Measurements from ENCODE around the gene CNTNAP1.

The CNTNAP1 gene

GRCh38 chr17:42686520-42687128, 4.3 kb downstream of the CNTNAP1 start:
- Histone ChIP-seq H3K9me3 (ENCODE audit: control insufficient read depth, insufficient read depth, low read length) (no peaks in the 10 kb centered on the region), H3K9ac (ENCODE audit: low read depth, low read length) (no peak overlapping the region), H3K4me1 (ENCODE audit: insufficient read depth, low read length) (peaks cover 13% of the 10 kb centered on the region; the same call in 1 of the 2 replicates), H3K36me3 (ENCODE audit: insufficient read depth, low read length) (no peaks in the 10 kb centered on the region)

DNA sequence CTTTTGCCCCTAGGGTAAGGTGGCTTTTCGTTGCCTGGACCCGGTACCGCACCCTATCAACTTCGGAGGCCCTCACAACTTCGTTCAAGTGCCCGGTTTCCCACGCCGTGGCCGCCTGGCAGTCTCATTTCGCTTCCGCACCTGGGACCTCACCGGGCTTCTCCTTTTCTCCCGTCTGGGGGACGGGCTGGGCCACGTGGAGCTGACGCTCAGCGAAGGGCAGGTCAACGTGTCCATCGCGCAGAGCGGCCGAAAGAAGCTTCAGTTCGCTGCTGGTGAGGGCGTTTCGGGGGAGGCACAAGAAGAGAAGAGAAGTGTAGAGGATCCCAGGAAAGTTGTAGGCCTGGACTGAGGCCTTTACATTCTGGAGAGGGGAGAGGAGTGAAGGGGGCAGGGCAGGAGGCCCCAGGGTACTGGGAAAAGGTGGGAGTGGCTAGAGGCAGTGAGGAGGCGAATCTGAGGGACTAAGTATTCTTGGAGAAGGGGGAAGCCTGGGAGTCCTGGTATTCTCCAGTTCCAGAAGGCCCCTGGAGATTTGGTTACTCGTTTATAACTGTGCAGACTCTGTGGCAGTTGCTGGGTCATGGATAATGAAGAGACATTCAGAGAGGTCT, 5.5 kb downstream of the CNTNAP1 start:
- Histone ChIP-seq H3K36me3 (ENCODE audit: insufficient read depth, low read length) (no peaks in the 10 kb centered on the region), H3K9ac (ENCODE audit: low read depth, low read length) (no peak overlapping the region), H3K9me3 (ENCODE audit: control insufficient read depth, insufficient read depth, low read length) (no peaks in the 10 kb centered on the region), H3K4me1 (ENCODE audit: insufficient read depth, low read length) (peaks cover 12% of the 10 kb centered on the region; the same call in 1 of the 2 replicates)

DNA sequence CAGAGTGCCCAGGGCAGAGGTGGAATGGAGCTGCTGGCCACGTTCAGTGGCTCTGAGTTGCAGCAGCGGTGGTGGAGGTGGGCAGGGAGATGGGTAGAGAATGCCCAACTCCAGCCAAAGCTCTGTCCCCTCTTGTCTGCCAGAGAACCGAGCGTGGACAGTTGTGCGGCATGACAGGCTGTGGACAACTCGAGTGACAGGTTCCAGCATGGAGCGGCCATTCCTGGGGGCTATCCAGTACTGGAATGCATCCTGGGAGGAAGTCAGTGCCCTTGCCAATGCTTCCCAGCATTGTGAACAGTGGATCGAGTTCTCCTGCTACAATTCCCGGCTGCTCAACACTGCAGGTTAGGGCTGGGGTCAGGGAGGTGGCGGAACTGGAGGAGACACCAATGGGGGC, 8.3 kb downstream of the CNTNAP1 start:
- Histone ChIP-seq H3K4me1 (ENCODE audit: insufficient read depth, low read length) (peaks cover 8% of the 10 kb centered on the region; the same call in 1 of the 2 replicates), H3K9ac (ENCODE audit: low read depth, low read length) (no peak overlapping the region), H3K9me3 (ENCODE audit: control insufficient read depth, insufficient read depth, low read length) (no peaks in the 10 kb centered on the region), H3K36me3 (ENCODE audit: insufficient read depth, low read length) (no peaks in the 10 kb centered on the region)

GRCh38 chr17:42691021-42691545, 8.8 kb downstream of the CNTNAP1 start:
- no peaks in the 10 kb centered on the region for H3K36me3 ChIP-seq (ENCODE audit: insufficient read depth, low read length)
- H3K4me1 ChIP-seq (ENCODE audit: insufficient read depth, low read length), result peaks cover 8% of the 10 kb centered on the region; the same call in 1 of the 2 replicates
- H3K9ac ChIP-seq (ENCODE audit: low read depth, low read length), result no peak overlapping the region
- no peaks in the 10 kb centered on the region for H3K9me3 ChIP-seq (ENCODE audit: control insufficient read depth, insufficient read depth, low read length)

DNA sequence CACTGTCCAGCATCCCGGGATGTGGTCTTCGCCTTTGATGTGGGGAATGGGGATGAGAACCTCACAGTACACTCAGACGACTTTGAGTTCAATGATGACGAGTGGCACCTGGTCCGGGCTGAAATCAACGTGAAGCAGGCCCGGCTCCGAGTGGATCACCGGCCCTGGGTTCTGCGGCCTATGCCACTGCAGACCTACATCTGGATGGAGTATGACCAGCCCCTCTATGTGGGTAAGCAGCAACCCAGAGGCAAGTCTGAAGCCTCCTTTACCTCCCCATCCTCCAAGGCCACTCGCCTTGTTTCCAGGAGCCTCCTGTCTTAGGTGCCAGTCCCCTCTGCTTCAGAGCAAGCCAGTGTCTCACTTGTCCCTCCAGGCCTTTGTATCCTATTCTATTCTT, 10.2 kb downstream of the CNTNAP1 start:
- Histone ChIP-seq H3K9ac (ENCODE audit: low read depth, low read length) (no peak overlapping the region), H3K9me3 (ENCODE audit: control insufficient read depth, insufficient read depth, low read length) (no peaks in the 10 kb centered on the region), H3K36me3 (ENCODE audit: insufficient read depth, low read length) (no peaks in the 10 kb centered on the region), H3K4me1 (ENCODE audit: insufficient read depth, low read length) (peaks cover 8% of the 10 kb centered on the region; the same call in 1 of the 2 replicates)

DNA sequence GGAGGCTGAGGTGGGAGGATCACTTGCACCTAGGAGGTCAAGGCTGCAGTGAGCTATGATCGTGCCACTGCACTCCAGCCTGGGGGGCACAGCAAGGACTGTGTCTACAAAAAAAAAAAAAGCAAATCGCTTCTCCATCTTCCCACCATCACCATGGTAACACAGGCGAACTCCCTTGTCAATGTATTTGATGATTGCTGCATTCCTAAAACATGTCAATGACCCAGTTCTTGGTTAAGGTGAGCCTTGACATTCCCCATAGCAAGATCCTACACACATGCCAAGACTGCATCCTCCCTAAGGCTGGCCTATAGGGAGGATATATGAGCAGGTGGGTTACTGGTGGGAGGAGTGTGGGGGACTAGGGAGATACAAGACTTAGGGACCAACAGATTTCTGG, 12.2 kb downstream of the CNTNAP1 start:
- H3K4me1 ChIP-seq (ENCODE audit: insufficient read depth, low read length), result no peaks in the 10 kb centered on the region; the same call in 1 of the 2 replicates
- no peak overlapping the region for H3K9ac ChIP-seq (ENCODE audit: low read depth, low read length)
- no peaks in the 10 kb centered on the region for H3K9me3 ChIP-seq (ENCODE audit: control insufficient read depth, insufficient read depth, low read length)
- H3K36me3 ChIP-seq (ENCODE audit: insufficient read depth, low read length), result no peaks in the 10 kb centered on the region

DNA sequence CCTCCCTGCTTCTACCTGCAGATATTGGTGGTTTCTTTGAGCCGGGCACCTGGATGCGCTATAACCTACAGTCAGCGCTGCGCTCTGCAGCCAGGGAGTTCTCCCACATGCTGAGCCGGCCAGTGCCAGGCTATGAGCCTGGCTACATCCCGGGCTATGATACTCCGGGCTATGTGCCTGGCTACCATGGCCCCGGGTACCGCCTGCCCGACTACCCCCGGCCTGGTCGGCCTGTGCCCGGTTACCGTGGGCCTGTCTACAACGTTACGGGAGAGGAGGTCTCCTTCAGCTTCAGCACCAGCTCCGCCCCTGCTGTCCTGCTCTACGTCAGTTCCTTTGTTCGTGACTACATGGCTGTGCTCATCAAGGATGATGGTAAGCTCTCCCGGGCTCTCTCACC, 13.2 kb downstream of the CNTNAP1 start:
- no peaks in the 10 kb centered on the region for H3K9me3 ChIP-seq (ENCODE audit: control insufficient read depth, insufficient read depth, low read length)
- H3K36me3 ChIP-seq (ENCODE audit: insufficient read depth, low read length), result no peaks in the 10 kb centered on the region
- H3K4me1 ChIP-seq (ENCODE audit: insufficient read depth, low read length), result no peaks in the 10 kb centered on the region; the same call in 1 of the 2 replicates
- no peak overlapping the region for H3K9ac ChIP-seq (ENCODE audit: low read depth, low read length)

GRCh38 chr17:42697108-42697811, 14.9 kb downstream of the CNTNAP1 start:
- no peaks in the 10 kb centered on the region for H3K9me3 ChIP-seq (ENCODE audit: control insufficient read depth, insufficient read depth, low read length)
- H3K36me3 ChIP-seq (ENCODE audit: insufficient read depth, low read length), result no peaks in the 10 kb centered on the region
- no peak overlapping the region for H3K9ac ChIP-seq (ENCODE audit: low read depth, low read length)
- H3K4me1 ChIP-seq (ENCODE audit: insufficient read depth, low read length), result no peaks in the 10 kb centered on the region; the same call in 1 of the 2 replicates

DNA sequence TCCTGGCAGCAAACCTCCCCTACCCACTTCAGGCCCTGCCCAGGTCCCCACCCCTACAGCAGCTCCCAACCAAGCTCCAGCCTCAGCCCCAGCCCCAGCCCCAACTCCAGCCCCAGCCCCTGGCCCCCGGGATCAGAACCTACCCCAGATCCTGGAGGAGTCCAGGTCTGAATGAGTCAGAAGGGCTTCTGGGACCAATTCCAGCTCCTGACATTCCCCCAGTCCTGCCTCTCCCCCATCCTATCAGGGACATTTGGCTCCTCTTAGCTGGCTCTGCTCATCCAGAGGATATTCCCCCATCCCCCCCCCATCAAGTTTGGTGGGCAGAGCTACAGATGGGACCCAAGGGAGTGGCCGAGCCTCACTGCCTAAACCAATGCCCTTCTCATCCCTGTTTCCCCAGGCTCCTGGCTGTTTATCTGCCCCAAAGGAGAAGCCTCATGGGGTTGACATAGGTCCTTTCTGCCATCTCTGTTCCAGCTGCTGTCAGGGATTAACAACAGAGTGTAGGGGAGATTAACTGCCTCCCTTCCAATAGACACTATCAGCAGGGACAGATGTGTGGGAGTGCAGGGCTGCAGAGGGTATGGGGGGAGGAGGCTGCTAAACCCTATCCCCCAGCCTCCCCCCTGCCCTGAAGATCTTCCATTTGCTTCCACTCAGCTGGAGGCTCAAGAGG, 16.5 kb downstream of the CNTNAP1 start:
- Histone ChIP-seq H3K9ac (ENCODE audit: low read depth, low read length) (no peak overlapping the region), H3K36me3 (ENCODE audit: insufficient read depth, low read length) (peaks cover 6% of the 10 kb centered on the region), H3K9me3 (ENCODE audit: control insufficient read depth, insufficient read depth, low read length) (no peaks in the 10 kb centered on the region), H3K4me1 (ENCODE audit: insufficient read depth, low read length) (no peaks in the 10 kb centered on the region; the same call in 1 of the 2 replicates)

DNA sequence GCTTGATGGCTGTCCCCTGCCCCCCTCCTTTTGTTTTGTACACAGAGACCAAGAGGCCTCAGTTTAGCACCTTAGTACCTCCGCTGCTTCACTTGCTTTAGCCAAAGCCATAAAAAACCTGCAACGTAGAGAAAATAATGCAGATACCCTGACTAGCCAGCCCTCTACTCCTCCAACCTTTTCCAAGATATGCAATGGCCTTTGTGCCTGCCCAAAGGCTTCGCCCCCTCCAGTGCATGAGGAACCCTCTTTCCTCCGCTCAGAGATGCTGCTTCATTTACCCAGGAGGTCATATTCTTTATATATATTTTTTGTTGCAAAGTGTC, 17.0 kb downstream of the CNTNAP1 start:
- Histone ChIP-seq H3K9me3 (ENCODE audit: control insufficient read depth, insufficient read depth, low read length) (no peaks in the 10 kb centered on the region), H3K36me3 (ENCODE audit: insufficient read depth, low read length) (peaks cover 8% of the 10 kb centered on the region), H3K9ac (ENCODE audit: low read depth, low read length) (no peak overlapping the region)

DNA sequence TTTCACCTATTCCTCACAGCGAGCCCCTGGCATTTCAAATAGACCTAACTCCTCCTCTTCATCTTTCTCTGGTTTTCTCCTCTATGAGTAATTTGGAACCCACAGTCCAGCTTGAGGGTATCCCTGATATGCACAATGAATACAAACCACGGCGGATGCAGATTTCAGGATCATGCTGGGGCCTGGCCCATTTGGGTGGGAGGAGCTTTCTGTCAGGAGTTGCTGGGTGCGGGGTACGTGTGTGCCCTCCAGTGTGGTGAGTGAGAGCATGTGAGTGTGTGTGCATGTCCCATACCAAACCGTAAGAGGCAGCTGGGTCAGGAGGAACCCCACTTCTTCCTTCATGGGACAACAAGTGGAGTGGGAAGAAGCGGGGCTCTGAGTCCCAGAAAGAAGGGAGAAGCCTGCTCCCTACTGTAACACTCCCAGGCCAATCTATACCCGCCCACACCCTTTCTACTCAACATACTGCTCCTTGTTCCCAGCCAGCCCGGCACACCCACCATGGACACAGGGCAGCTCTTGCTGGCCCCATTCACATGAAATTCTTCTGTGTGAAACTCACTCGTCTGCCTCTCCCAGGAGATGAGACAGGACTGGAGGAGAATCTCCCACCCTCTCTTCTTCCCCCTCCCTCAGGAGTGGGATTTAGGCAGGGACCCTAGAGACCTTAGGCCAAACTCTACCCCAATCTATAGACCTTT, 18.4 kb downstream of the CNTNAP1 start:
- no peaks in the 10 kb centered on the region for H3K9me3 ChIP-seq (ENCODE audit: control insufficient read depth, insufficient read depth, low read length)
- H3K9ac ChIP-seq (ENCODE audit: low read depth, low read length), result no peak overlapping the region
- peaks cover 8% of the 10 kb centered on the region for H3K36me3 ChIP-seq (ENCODE audit: insufficient read depth, low read length)
- no peaks in the 10 kb centered on the region; the same call in 1 of the 2 replicates for H3K4me1 ChIP-seq (ENCODE audit: insufficient read depth, low read length)

More for the DNA sequence above, 17.0 kb downstream of the CNTNAP1 start:
- no peaks in the 10 kb centered on the region; the same call in 1 of the 2 replicates for H3K4me1 ChIP-seq (ENCODE audit: insufficient read depth, low read length)

DNA sequence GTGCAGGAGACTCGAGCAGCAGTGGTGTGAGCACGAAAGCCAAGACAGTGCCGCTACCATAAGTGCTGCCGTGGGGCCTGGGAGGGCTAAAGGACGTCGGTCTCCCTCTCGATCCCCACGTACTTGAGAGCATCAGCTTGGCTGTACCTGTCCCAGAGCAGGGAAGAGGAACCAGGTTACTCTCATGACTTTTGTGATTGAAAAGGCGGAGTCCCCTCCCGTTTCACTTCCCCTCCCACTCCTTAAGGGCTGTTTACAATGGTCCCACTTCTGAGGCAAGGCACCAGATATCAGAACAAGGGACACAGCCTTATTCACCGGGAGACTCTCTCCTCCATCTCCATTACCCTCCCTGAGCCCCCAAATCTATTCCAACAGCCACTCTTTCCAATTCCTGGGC, 20.1 kb downstream of the CNTNAP1 start:
- H3K9me3 ChIP-seq (ENCODE audit: control insufficient read depth, insufficient read depth, low read length), result no peaks in the 10 kb centered on the region
- no peaks in the 10 kb centered on the region; the same call in 1 of the 2 replicates for H3K4me1 ChIP-seq (ENCODE audit: insufficient read depth, low read length)
- no peak overlapping the region for H3K9ac ChIP-seq (ENCODE audit: low read depth, low read length)
- peaks cover 14% of the 10 kb centered on the region for H3K36me3 ChIP-seq (ENCODE audit: insufficient read depth, low read length)

DNA sequence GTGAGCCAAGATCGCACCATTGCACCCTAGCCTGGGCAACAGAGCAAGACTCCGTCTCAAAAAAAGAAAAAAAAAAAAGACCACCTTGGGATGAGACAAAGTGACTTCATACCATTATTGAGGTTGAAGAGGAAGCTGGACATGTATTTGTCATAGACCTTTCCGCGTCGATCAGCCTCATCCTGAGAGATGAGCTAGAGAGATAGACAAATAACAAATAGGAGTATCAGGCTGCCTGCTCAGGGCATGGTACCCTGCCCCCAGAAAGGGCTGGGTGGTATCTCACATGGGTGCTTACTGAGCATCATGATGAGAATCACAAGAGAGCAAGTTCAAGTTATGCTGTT, 22.1 kb downstream of the CNTNAP1 start:
- Histone ChIP-seq H3K9ac (ENCODE audit: low read depth, low read length) (no peak overlapping the region), H3K4me1 (ENCODE audit: insufficient read depth, low read length) (no peaks in the 10 kb centered on the region), H3K9me3 (ENCODE audit: control insufficient read depth, insufficient read depth, low read length) (no peaks in the 10 kb centered on the region), H3K36me3 (ENCODE audit: insufficient read depth, low read length) (peaks cover 24% of the 10 kb centered on the region)

All from ES-I3 (cell line).